Colonic mucosa (tissue), 4 donors: ENCODE measurements around the gene C17orf100. TPM values are rescaled to one million over a fixed set of nuclear protein-coding genes. Genes with fewer than 3 reads are reported as not detected.

Source experiments
- DNase-seq: peaks from one replicate; pipeline ENCODE4 v3.0.0-alpha.2; 2020
- H3K27ac ChIP-seq: fragments of 200-600 bp; one replicate; pipeline ENCODE4 v1.8.0; 2021
- H3K27me3 ChIP-seq: fragments of 200-600 bp; one replicate; pipeline ENCODE4 v1.8.0; 2021
- H3K36me3 ChIP-seq: fragments of 200-600 bp; one replicate; pipeline ENCODE4 v1.8.0; 2021
- H3K4me1 ChIP-seq: fragments of 200-600 bp; one replicate; pipeline ENCODE4 v1.8.0; 2021; ENCODE audit warnings: mild to moderate bottlenecking
- H3K4me3 ChIP-seq: fragments of 200-600 bp; one replicate; pipeline ENCODE4 v1.8.0; 2021
- H3K9ac ChIP-seq, 2 donors: one replicate each; pipeline ENCODE4 v1.7.0; 2013; ENCODE audit warnings: control low read depth in 2 of 2, low read depth in 2 of 2, low read length in 2 of 2
- H3K9me3 ChIP-seq: fragments of 200-600 bp; one replicate; pipeline ENCODE4 v1.8.0; 2021
- intact Hi-C: fragments of 100-400 bp; cut with DNase I; formaldehyde crosslinking; loops from one replicate; pipeline ENCODE4 v1.14.1; 2022
- total RNA-seq, 2 donors: library from RNA; stranded (reverse); fragmentation: NEBNext Ultra II Directional in 1 of 2; extraction: Animal tissue kit (Norgen Biotek cat#: 25700) in 1 of 2; gene quantifications; one replicate each; pipeline ENCODE4 v1.2.1, GENCODE V29; 2021
- TF ChIP-seq, protein P1 (sequence below): fragments of 200-600 bp; IDR thresholded peaks from one replicate; pipeline ENCODE4 v1.8.0; 2022; ENCODE audit warnings: antibody characterized with exemption, mild to moderate bottlenecking
- donor health status: healthy.
- donor health status: DM: no; HTN: no; CAD: no.
- donor health status: DM: no; HTN: no; CAD: no.

The C17orf100 gene
- total RNA-seq, 2 donors from 2014 or later: 1.5 to 1.9 TPM

DNA sequence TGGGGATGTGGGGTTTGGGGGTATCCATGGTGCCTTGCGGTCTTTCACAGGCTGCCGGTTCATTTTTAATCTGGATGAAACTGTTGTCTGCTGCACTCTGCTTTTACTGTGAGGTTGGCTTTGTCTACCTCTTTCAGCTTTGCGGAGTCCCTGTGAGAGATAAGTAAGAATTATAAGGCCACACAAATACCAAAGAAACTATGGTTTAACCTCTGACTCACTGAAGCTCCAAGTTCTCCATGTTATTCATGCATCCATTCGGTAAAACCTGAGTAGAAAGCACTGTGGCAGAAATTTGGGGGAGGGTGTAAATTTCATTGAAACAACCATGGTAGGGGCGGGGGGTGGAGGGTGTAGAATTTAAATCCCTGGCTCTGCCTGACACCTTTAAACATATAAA, 41.6 kb upstream of the C17orf100 start:
- no peaks in the 10 kb centered on the region for H3K36me3 ChIP-seq
- intact Hi-C loops: no loop called here

DNA sequence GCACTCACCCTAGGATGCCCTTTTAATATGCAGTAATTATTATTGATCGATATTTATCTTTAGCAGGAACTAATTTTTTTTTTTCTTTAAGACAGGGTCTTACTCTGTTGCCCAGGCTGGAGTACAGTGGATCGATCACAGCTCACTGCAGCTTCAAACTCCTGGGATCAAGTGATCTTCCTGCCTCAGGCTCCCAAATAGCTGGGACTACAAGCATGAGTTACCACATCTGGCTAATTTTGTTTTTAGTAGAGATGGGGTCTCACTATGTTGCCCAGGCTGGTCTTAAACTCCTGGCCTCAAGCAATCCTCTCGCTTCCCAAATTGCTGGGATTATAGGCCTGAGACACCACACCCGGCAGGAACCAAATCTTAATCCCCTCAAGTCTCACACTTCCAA, 40.3 kb upstream of the C17orf100 start:
- intact Hi-C loops: no loop called here
- Histone ChIP-seq H3K4me1 (no peaks in the 10 kb centered on the region), H3K36me3 (no peaks in the 10 kb centered on the region), H3K9me3 (no peaks in the 10 kb centered on the region), H3K4me3 (no peak overlapping the region), H3K27me3 (no peaks in the 10 kb centered on the region), H3K9ac (no peak overlapping the region), H3K27ac (no peak overlapping the region)
- TF ChIP-seq, protein P1, sequence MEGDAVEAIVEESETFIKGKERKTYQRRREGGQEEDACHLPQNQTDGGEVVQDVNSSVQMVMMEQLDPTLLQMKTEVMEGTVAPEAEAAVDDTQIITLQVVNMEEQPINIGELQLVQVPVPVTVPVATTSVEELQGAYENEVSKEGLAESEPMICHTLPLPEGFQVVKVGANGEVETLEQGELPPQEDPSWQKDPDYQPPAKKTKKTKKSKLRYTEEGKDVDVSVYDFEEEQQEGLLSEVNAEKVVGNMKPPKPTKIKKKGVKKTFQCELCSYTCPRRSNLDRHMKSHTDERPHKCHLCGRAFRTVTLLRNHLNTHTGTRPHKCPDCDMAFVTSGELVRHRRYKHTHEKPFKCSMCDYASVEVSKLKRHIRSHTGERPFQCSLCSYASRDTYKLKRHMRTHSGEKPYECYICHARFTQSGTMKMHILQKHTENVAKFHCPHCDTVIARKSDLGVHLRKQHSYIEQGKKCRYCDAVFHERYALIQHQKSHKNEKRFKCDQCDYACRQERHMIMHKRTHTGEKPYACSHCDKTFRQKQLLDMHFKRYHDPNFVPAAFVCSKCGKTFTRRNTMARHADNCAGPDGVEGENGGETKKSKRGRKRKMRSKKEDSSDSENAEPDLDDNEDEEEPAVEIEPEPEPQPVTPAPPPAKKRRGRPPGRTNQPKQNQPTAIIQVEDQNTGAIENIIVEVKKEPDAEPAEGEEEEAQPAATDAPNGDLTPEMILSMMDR: no peak
- DNase-seq: no peak

More for the DNA sequence above, 41.6 kb upstream of the C17orf100 start:
- TF ChIP-seq, protein P1: no peak
- Histone ChIP-seq H3K4me3 (no peak overlapping the region), H3K27ac (no peak overlapping the region), H3K9me3 (no peaks in the 10 kb centered on the region), H3K27me3 (no peaks in the 10 kb centered on the region), H3K9ac (no peak overlapping the region), H3K4me1 (no peaks in the 10 kb centered on the region)
- no peak for DNase-seq

DNA sequence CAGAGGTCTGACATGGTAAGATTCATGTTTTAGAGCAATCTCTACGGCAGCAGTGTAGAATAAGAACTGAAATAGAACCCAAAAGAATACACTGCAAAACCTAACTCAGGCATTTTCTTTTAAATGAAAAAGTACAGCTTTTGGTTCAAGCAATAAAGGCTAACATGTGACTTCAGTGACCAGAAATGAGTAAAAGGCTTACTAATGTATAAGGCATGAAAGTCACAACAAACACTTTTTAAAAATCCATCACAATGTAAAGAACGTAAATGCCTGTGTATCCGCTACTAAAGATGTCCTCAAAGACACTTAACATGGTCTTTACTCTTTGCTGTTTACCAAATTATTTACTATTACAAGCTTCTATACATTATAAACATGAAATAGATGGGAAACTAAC, 27.6 kb upstream of the C17orf100 start:
- TF ChIP-seq, protein P1: no peak
- Histone ChIP-seq H3K4me1 (no peaks in the 10 kb centered on the region), H3K27ac (no peak overlapping the region), H3K36me3 (no peaks in the 10 kb centered on the region), H3K9ac (no peak overlapping the region), H3K9me3 (no peaks in the 10 kb centered on the region), H3K27me3 (no peaks in the 10 kb centered on the region), H3K4me3 (no peak overlapping the region)
- intact Hi-C loops: no loop called here
- no peak for DNase-seq

DNA sequence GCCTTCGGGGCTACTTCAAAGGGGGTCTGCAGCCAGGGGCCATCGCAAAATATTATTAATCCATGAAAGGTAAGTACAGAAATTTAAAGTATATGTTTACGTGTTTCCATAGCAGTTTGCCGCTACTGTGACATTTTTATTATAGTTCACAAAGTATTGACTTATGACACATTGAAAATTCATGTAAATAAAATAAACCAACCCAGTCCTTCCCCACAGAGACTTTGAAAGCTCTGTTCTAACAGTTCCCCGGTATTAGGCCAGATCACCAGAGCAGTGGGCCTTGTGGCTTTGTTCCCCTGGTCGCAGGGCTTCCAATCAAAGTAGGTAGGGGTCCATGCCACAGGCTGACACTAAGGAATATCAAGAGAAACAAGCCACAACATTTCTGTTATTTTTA, 24.9 kb upstream of the C17orf100 start:
- Histone ChIP-seq H3K4me3 (no peak overlapping the region), H3K9ac (no peak overlapping the region), H3K4me1 (no peaks in the 10 kb centered on the region), H3K9me3 (no peaks in the 10 kb centered on the region), H3K36me3 (no peaks in the 10 kb centered on the region), H3K27ac (no peak overlapping the region), H3K27me3 (no peaks in the 10 kb centered on the region)
- TF ChIP-seq, protein P1: no peak
- DNase-seq: no peak
- intact Hi-C loops: no loop called here

DNA sequence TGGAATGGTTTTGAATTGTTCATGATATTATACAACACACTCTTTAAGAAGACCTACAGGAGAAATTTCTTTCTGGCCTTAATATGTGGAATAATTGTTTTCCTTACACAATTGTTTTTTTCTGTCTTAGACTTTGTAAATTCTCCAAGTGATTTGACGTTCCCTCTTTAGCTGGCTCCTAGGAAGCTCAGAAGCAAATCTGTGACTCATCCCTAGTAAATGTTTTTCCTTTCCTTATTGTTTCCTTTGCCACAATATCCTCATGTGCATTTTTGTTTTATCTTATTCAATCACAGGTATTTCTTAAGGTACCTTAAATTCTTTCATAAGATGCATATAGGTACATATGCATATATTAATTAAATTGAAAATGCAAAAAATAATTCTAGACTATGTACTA, 24.5 kb upstream of the C17orf100 start:
- Histone ChIP-seq H3K9me3 (no peaks in the 10 kb centered on the region), H3K4me3 (no peak overlapping the region), H3K4me1 (no peaks in the 10 kb centered on the region), H3K27ac (no peak overlapping the region), H3K36me3 (no peaks in the 10 kb centered on the region), H3K9ac (no peak overlapping the region), H3K27me3 (no peaks in the 10 kb centered on the region)
- intact Hi-C loops: no loop called here
- TF ChIP-seq, protein P1: no peak
- no peak for DNase-seq

DNA sequence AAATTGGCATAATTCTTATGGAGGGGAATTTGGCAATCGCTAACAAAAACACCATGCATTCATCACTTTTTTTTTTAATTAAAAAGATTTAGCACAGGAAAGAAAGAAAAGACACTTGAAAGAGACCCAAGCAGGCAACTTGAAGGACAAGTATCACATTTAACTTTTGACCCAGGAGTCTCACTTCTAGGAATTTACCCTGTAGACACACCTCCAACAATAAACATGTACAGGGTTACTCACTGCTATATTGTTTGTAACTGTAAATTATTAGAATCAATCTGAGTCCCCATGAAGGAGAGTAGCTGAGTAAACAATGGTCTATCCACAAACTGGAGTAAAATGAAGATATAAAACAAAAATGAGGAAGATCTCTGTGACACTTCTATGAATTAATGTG, 21.2 kb upstream of the C17orf100 start:
- H3K36me3 ChIP-seq: no peaks in the 10 kb centered on the region
- H3K27me3 ChIP-seq: no peaks in the 10 kb centered on the region
- intact Hi-C loops: loop anchor here (10.0 kb wide), 1 partner anchor 56 kb away; no protein-coding TSS in a partner anchor
- TF ChIP-seq, protein P1: no peak
- no peak overlapping the region for H3K27ac ChIP-seq
- no peak overlapping the region for H3K4me3 ChIP-seq
- no peak for DNase-seq
- H3K4me1 ChIP-seq: no peaks in the 10 kb centered on the region
- no peaks in the 10 kb centered on the region for H3K9me3 ChIP-seq
- H3K9ac ChIP-seq: no peak overlapping the region
